ENCODE results near the gene PRDM11.

PRDM11 gene

GRCh38 chr11:45178223-45178622, 31.8 kb downstream of the PRDM11 start:
- no peak for TF ChIP-seq MAX (IDR thresholded peaks at IDR 0.05; ENCODE audit: low read depth, low read length)
- TF ChIP-seq POLR2A (IDR thresholded peaks at IDR 0.05; ENCODE audit: extremely low read depth, insufficient read length) = no peak
- no peak for TF ChIP-seq MYC (IDR thresholded peaks at IDR 0.05; ENCODE audit: low read depth, low read length)
- TF ChIP-seq CTCF (IDR thresholded peaks at IDR 0.05; ENCODE audit: low read depth, low read length) = no peak
- H3K4me3 ChIP-seq (ENCODE audit: low read depth, low read length) = no peak overlapping the region
- DNase-seq (ENCODE audit: low read depth) = no peak

- TF ChIP-seq MYC (IDR thresholded peaks at IDR 0.05; ENCODE audit: low read depth, low read length) (no peak), CTCF (IDR thresholded peaks at IDR 0.05; ENCODE audit: low read depth, low read length) (no peak), MAX (IDR thresholded peaks at IDR 0.05; ENCODE audit: low read depth, low read length) (no peak)
- no peak overlapping the region for H3K4me3 ChIP-seq (ENCODE audit: low read depth, low read length)
- peak; percentile 34 for DNase-seq (ENCODE audit: low read depth)
These were observed 32.6 kb downstream of the PRDM11 start for GRCh38 chr11:45178890-45179671.

GRCh38 chr11:45179686-45180178, 33.3 kb downstream of the PRDM11 start:
- no peak for TF ChIP-seq MAX (IDR thresholded peaks at IDR 0.05; ENCODE audit: low read depth, low read length)
- peak overlapping the region; percentile 39 for H3K4me3 ChIP-seq (ENCODE audit: low read depth, low read length)
- no peak for DNase-seq (ENCODE audit: low read depth)

GRCh38 chr11:45180179-45180847, 33.9 kb downstream of the PRDM11 start:
- TF ChIP-seq CTCF (IDR thresholded peaks at IDR 0.05; ENCODE audit: low read depth, low read length) (no peak), POLR2A (IDR thresholded peaks at IDR 0.05; ENCODE audit: extremely low read depth, insufficient read length) (no peak), MYC (IDR thresholded peaks at IDR 0.05; ENCODE audit: low read depth, low read length) (no peak), MAX (IDR thresholded peaks at IDR 0.05; ENCODE audit: low read depth, low read length) (no peak)
- DNase-seq (ENCODE audit: low read depth) = peak; percentile 82
- H3K4me3 ChIP-seq (ENCODE audit: low read depth, low read length) = peak overlapping the region; percentile 39

- TF ChIP-seq CTCF (IDR thresholded peaks at IDR 0.05; ENCODE audit: low read depth, low read length) (no peak), POLR2A (IDR thresholded peaks at IDR 0.05; ENCODE audit: extremely low read depth, insufficient read length) (no peak), MYC (IDR thresholded peaks at IDR 0.05; ENCODE audit: low read depth, low read length) (peak; percentile 62; the same call in 1 of the 2 replicates), MAX (IDR thresholded peaks at IDR 0.05; ENCODE audit: low read depth, low read length) (peak; percentile 73)
- H3K4me3 ChIP-seq (ENCODE audit: low read depth, low read length) = peak overlapping the region; percentile 32
- peak; percentile 90 for DNase-seq (ENCODE audit: low read depth)
These were observed 34.4 kb downstream of the PRDM11 start for GRCh38 chr11:45180848-45181192.
